GM18520 (cell line): ENCODE results near the gene TESK1.

Experiments
- ATAC-seq: cut with Tn5 transposase; IDR thresholded peaks from one replicate; pipeline ENCODE4 v1.9.1; 2021; ENCODE audit not compliant: unreplicated experiment

Gene TESK1

DNA sequence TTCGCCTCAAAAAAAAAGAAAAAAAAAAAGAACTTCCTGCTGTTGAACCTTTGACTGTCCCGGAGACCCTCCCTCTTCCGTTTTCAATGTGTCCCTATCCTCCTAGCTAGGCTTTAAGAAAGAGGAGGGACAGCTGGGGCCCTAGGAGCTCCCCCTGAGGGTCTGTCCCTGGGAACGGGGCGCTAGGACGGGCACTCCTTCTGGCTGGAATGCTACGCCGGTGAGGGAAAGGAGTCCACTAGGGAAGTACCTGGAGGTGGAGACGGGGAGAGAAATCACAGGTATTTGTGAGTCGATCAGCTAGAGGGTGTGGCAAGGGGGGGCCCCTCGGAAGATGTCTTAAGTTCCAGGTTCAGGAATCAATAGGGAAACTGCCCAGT is 41.1 kb downstream of the TESK1 start:
- no peak for ATAC-seq

DNA sequence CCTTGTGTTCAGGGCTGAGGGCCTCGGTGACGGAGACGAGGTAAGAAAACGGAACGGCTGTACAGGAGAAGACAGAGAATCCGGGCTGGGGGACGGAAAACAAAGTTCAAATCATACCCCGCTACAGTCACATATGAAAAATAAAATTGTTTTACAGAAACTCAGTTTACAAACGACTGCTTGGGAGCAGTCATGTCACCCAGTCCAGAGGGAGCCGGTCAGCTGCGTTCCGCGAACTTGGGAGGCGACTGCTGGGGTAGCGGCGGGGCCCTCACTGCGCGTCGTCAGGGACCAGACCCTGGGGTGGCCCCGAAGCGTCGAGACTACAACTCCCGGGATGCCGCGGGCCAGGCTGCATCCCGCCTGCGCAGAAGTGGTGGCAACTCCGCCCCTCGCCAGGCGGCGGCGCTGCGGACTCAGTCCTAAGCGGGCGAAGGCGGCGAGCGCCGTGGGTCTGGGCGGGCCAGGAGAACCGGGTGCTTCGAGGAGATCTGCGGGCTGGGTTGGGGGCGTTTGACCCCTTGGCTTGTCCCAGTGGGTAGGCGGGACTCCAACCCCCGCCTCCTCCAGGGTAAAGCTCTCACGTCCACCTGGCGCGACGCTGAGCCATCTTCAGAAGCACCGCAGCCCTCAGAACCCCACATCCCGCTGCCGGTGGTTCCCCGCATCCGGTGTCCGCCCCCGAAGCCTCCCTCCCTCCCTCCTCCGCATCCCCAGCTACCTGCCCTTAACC is 41.6 kb downstream of the TESK1 start:
- peak; percentile 92 for ATAC-seq

DNA sequence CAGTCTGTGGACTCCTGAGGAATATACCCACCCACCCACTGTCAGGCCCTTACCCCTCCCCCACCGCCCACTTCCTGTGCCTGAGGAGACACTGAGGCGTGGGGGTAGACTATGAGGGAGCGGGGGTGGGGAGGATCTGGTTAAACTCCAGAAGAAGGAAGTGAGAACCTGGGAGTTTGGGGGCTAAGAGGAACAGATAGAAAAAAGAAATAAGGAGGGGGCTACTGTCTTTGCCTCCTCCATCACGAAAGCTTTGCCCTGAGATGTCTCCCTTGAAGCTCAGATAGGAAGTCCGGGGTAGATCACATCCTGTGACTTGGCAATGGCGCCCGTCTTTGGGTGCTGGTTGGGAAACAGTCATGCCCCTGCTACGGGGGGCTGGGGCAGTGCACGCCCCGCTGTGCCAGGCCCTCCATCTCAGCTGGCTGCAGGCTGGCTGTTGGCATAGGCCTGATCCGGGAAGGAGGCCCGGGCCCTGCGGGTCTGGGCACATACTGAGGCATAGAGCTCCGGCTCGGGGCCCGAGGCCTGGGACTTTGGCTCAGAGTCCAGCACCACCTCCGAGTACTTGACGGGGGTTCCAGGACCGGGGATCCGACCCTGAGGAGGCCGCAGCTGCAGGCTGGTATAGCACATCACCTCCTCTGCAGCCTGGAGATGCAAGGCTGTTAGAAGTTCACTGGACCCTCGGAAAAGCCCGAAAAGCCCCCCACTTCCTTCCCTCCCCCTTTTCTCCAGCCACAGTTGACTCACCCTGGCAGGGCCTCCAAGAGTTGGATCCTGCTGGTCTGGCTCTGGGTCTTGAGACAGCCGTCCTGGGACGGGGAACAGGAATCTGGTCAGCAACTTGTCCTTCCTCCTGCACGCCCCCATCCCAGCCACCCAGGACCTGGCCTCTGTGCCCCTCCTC is 44.6 kb downstream of the TESK1 start:
- no peak for ATAC-seq

DNA sequence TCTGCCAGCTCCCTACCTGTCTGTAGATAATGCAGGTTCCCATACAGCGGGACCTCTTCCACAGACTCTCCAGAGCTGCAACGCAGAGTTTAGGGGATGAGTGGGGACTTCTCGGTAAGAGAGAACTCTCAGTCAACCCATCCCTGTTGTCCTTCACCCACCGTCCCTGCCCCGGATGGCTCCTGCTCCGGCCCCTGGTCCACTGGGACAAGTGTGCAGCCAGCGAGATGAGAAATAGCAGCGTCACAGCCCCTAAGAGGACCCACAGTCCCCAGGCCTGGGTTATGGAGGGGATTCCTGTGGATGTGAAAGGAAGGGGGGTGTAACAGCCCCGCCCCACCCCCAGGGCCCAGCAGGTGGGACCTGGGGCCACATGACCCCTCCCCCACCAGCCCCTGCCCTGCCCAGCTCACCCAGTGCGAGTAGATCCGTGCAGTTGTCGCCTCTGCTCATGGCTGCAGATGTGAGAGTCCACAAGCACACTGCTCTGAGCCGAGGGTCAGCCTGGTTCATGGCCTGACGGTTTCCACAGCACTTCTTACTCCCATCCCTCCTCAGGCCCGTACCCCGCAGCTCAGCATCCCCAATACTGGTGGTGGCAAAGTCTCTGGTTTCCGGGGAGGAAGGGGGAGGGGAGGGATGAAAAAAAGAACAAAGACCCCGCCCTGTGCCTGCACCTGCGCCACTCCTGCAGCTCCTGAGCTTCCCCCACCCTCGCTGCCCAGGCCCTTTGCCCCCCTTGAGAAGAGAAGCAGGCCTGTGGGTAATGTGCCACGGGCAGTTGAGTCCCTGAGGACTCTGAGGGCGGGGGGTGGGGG is 45.5 kb downstream of the TESK1 start, which contains the start of gene SIT1:
Gene SIT1 (minus strand): TSS at position 591 of the 818 bp plus-strand sequence. CDS start 78 bp downstream, at position 513.
- no peak for ATAC-seq

DNA sequence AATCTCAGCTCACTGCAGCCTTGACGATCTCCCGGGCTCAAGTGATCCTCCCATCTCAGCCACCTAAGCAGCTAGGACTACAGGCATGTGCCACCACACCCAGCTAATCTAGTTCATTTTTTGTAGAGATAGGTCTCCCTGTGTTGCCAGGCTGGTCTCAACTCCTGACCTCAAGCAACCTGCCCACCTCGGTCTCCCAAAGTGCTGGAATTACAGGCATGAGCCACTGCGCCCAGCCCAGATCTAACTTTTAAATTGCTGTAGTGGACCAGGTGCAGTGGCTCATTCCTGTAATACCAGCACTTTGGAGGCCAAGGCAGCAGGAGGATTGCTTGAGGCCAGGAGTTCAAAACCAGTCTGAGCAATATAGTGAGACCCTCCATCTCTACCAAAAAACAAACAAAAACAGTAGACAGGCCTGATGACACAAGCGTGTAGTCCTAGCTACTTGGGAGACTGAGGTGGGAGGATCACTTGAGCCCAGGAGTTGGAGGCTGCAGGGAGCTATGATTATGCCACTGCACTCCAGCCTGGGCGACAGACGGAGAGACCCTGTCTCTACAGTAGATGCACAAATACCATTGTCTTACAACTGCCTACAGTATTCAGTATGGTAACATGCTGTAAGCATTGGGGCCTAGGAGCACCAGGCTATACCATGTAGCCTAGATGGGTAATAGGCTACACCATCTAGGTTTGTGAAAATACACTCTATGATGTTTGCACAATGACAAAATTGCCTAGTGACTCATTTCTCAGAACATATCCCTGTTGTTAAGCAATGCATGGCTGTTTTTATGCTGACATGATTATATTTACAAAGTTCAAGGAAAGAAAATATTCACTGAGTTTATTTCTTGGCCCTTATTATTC is 47.1 kb downstream of the TESK1 start:
- no peak for ATAC-seq

DNA sequence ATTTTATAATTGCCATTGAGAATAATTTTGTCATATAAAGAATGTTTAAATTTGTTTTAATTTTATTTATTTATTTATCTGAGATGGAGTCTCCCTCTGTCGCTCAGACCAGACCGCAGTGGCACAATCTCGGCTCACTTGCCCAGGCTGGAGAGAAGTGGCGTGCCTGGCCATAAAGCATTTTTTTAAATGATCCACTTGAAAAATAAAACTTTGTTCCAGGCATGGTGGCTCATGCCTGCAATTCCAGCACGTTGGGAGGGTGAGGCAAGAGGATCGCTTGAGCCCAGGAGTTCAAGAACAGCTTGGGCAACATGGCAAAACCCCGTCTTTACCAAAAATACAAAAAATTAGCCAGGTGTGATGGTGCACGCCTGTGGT is 47.8 kb downstream of the TESK1 start:
- no peak for ATAC-seq

DNA sequence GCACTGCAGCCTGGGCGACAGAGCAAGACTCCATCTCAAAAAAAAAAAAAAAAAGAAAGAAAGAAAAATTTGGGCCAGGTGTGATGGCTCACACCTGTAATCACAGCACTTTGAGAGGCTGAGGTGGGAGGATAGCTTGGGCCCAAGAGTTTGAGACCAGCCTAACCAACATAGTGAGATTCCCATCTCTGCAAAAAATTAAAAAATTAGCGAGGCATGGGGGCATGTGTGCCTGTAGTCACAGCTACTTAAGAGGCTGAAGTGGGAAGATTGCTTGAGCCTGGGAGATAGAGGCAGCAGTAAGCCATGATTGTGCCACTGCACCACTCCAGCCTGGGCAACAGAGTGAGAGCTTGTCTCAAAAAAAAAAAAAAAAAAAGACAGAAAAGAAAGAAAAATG is 48.5 kb downstream of the TESK1 start:
- ATAC-seq, result no peak

DNA sequence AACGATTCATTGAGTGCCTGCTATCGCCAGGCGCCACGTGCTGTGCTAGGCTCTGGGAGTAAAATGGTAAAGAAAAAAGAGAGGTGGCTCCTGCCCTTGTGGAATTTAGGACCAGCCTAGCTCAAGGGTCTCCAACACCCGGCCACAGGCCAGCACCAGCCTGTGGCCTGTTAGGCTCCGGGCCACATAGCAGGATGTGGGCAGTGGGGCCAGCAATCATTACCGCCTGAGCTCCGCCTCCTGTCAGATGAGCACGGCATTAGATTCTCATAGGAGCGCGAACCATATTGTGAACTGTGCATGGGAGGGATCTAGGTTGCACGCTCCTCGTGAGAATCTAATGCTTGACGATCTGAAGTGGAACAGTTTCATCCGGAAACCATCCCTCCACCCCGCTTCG is 51.3 kb downstream of the TESK1 start:
- no peak for ATAC-seq

DNA sequence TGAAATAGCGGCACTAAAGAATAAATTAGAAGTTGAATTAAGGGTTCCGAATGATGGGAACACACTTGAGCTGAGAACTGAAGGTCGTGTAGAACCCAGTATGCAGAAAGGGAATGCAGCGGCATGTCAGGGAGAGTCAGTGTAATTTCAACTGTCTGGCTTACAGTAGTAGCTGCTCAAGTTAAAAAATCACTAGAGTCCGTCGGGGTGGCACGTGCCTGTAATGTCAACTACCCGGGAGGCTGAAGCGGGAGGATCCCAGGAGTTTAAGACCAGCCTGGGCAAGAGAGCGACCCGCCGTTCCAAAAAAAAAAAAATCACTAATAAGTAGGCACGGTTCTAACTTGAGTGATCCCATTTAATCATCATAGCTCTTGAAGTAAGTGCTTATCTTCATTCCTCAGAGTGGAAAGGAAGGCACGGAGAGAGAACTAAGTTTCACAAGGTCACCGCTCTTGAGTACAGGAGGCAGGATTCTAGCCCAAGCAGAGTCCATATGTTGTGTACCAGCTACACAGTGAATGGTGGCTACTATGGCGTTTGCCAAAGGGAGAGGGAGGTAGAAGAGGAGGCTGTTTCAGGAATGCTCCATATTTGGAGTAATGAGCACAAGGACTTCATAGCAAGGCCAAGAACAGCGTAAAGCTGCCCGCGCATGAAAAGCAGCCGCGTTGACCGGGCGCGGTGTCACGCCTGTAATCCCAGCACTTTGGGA is 51.9 kb downstream of the TESK1 start:
- ATAC-seq, result no peak

DNA sequence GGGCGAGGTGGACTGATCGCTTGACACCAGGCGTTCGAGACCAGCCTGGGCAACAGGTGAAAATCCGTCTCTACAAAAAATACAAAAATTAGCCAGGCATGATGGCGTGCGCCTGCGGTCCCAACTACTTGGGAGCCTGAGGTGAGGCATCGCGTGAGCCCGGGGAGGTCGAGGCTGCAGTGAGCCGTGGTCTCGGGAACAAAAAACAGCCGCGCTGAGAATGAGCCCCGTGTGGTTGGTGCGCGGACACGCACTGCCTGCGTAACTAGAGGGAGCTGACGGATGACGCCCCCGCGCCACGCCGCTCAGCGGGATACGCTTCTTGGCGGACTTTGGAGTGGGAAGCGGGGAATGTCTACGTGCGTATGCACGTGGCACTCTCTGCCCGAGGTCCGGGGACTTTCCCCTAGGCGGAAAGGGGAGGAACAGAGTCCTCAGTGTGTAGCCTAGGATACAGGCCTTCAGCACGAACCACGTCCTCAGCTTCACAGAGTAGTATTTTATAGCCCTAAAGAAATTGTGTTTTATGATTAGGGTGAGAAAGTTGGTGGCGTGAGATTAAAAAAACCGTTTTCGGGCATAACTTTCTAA is 52.6 kb downstream of the TESK1 start, which contains the start of gene RMRP:
Gene RMRP (minus strand): TSS at position 474 of the 591 bp plus-strand sequence.
- ATAC-seq, result peak; percentile 78

DNA sequence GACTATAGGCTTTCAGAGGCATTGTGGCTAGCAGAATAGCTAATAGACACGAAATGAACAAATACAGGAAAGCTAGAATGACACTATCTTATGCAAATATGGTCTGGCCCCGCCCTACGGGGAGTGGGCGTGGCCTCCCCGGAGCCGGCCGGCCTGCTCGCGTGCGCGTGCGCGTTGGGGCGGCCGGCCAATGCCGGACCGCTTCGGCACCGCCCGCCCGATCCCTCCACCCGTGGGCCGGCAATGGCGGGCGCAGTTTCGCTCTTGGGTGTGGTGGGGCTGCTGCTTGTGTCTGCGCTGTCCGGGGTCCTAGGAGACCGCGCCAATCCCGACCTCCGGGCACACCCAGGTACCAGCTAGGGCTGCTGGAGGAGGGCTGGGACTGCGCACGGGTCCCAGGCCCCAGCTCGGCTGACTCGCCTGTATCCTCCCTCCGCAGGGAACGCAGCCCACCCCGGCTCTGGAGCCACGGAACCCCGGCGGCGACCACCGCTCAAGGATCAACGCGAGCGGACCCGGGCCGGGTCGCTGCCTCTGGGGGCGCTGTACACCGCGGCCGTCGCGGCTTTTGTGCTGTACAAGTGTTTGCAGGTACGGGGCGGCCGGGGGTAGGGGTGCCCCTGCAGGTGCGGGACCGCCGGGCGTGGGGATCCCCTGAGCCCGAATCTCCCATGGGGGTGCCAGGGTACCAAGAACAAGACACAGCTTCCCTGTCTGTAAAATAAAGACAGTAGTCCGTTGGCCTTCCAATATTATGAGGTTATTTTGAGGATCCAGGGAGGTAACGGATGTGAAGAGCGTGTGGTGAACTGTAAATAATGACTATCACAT is 53.3 kb downstream of the TESK1 start, which contains the start of gene CCDC107:
Gene CCDC107 (plus strand): TSS at position 156 of the 831 bp plus-strand sequence. CDS start 88 bp downstream, at position 244.
- peak; percentile 54 for ATAC-seq

DNA sequence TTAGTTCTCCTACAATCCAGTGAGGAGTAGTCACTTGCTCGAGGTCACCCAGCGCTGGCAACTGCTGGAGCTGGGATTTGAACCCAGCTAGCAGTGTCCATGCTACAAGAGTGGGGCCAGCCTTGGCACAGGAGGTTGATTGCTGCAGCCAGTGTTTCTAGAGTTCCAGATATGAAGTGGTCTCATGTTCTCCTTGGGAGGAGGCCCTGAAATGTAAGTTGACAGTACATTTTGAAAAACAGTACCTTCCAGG is 53.8 kb downstream of the TESK1 start:
- ATAC-seq, result no peak

DNA sequence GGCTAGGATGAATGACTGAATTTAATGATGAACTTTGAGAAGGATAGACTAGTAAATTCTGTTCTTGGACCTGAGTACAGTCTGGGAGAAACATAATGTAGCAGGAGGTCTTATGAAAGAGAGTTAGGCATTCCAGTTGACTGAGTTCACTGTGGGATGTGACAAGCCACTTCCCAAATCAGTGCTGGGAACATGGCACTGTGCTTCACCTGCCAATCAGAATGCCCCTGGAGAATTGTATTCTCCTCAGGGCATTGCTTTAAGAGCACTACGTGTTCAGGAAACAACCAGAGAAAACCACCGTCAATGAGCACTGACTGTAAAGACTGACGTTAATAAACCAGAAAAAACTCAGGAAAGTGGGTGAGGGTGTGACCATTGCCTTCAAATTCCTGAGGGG is 54.3 kb downstream of the TESK1 start:
- no peak for ATAC-seq
